ENCODE results near the gene DAD1. TPM values are rescaled to one million over a fixed set of nuclear protein-coding genes. Genes with fewer than 3 reads are reported as not detected.

Gene DAD1
- total RNA-seq, 1 experiment from 2014 or later = 258 TPM

GRCh38 chr14:22563987-22564386 lies 25.0 kb downstream of the DAD1 start:
- DNase-seq (no peak), ATAC-seq (no peak)
- intact Hi-C loops (cut with micrococcal nuclease) = no loop called here
- no peak for TF ChIP-seq EZH2 (IDR thresholded peaks at IDR 0.05; ENCODE audit: low read length, unreplicated experiment)
- TF ChIP-seq EZH2phosphoT487 (IDR thresholded peaks at IDR 0.05; ENCODE audit: borderline replicate concordance, low read length) = no peak
- no peak for TF ChIP-seq CTCF (conservative IDR thresholded peaks at IDR 0.05; ENCODE audit: low read depth, low read length)
- Histone ChIP-seq H3K9me3 (ENCODE audit: low read length) (no peaks in the 10 kb centered on the region), H4K20me1 (ENCODE audit: low read length) (no peaks in the 10 kb centered on the region), H3K27me3 (ENCODE audit: low read length) (no peaks in the 10 kb centered on the region), H3K9ac (ENCODE audit: low read length) (no peak overlapping the region), H3K9me2 (replicated peaks; ENCODE audit: low read length) (no peaks in the 10 kb centered on the region), H3K79me2 (ENCODE audit: low read length) (peaks cover 17% of the 10 kb centered on the region; the same call in 1 of the 2 replicates), H2AFZ (ENCODE audit: low read length) (no peak overlapping the region), H3F3A (ENCODE audit: low read length, unreplicated experiment) (no peaks in the 10 kb centered on the region), H3K36me3 (ENCODE audit: low read depth, low read length) (peaks cover 29% of the 10 kb centered on the region; the same call in 1 of the 2 replicates), H3K4me1 (ENCODE audit: insufficient read depth, low read length) (peaks cover 16% of the 10 kb centered on the region), H3K4me3 (ENCODE audit: low read length) (no peak overlapping the region), H3K27ac (ENCODE audit: low read length) (no peak overlapping the region), H3K4me2 (ENCODE audit: low read length) (no peak overlapping the region)
- no TSS peak for BruUV-seq (replicated peaks)
- CTCF ChIA-PET = no interaction called here
- POLR2A ChIA-PET (ENCODE audit: unreplicated experiment) = no interaction called here

DNA sequence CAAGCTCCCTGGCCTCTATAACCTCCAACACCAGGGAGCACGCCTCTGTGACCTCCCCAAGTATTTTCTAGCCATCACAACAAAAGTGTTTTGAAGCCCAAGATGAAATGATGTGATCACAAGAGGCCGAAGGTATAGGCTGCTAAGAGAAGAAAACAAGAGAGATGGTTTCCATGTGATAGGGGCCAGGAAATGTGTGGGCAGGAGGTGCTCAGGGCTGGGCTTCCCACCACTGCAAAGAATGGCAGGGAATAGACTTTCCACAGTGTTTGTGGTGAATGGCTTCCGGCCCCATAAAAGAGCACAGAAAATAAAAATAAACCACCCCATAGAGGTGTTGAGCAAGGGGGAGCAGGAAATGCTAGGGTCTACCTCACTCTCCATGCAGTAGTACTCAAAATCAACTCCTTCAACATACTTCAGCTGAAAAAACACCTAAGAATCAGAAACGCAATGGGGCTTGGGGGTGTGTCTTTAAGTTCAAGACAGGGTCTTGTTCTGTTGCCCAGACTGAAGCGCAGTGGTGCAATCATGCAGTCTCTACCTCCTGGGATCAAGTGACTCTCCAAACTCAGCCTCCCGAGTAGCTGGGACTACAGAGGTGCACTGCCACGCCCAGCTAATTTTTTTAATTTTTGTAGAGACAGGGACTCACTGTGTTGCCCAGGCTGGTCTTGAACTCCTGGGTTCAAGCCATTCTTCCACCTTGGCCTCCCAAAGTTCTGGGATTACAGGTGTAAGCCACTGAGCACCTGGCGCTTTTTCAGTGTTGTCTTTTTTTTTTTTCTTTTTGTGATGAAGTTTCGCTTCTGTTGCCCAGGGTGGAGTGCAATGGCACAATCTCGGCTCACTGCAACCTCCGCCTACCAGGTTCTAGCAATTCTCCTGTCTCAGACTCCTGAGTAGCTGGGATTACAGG lies 27.1 kb downstream of the DAD1 start:
- CTCF ChIA-PET = no interaction called here
- H3K27me3 ChIP-seq (ENCODE audit: low read length) = no peaks in the 10 kb centered on the region
- peaks cover 29% of the 10 kb centered on the region for H3K36me3 ChIP-seq (ENCODE audit: low read depth, low read length)
- no peak overlapping the region for H3K4me3 ChIP-seq (ENCODE audit: low read length)
- DNase-seq = no peak
- no peak for TF ChIP-seq EZH2 (IDR thresholded peaks at IDR 0.05; ENCODE audit: low read length, unreplicated experiment)
- TF ChIP-seq EZH2phosphoT487 (IDR thresholded peaks at IDR 0.05; ENCODE audit: borderline replicate concordance, low read length) = no peak
- no peak for TF ChIP-seq CTCF (conservative IDR thresholded peaks at IDR 0.05; ENCODE audit: low read depth, low read length)
- no peaks in the 10 kb centered on the region for H3K9me3 ChIP-seq (ENCODE audit: low read length)
- peaks cover 29% of the 10 kb centered on the region for H3K4me1 ChIP-seq (ENCODE audit: insufficient read depth, low read length)
- POLR2A ChIA-PET (ENCODE audit: unreplicated experiment) = no interaction called here
- no peaks in the 10 kb centered on the region for H4K20me1 ChIP-seq (ENCODE audit: low read length)
- BruUV-seq (replicated peaks) = no TSS peak
- H3K79me2 ChIP-seq (ENCODE audit: low read length) = no peaks in the 10 kb centered on the region
- intact Hi-C loops (cut with micrococcal nuclease) = no loop called here
- H3K9ac ChIP-seq (ENCODE audit: low read length) = no peak overlapping the region
- H3K9me2 ChIP-seq (replicated peaks; ENCODE audit: low read length) = no peaks in the 10 kb centered on the region
- H3K27ac ChIP-seq (ENCODE audit: low read length) = no peak overlapping the region
- no peak overlapping the region for H3K4me2 ChIP-seq (ENCODE audit: low read length)
- ATAC-seq = no peak
- H2AFZ ChIP-seq (ENCODE audit: low read length) = no peak overlapping the region
- H3F3A ChIP-seq (ENCODE audit: low read length, unreplicated experiment) = no peaks in the 10 kb centered on the region

DNA sequence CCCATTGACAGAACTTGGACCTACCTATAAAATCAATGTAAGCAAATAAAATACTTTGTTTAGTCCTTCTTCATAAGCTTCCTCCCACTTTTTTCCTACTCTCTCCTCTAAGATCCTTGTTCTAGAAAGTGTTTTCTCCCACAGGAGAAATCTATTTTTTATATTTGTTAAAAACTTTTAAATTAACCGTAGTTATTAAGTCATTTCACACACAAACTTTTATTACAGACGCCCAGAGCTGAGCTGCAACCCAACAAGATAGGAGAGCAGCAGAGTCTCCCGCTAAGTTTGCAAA lies 27.7 kb downstream of the DAD1 start:
- peaks cover 34% of the 10 kb centered on the region for H3K4me1 ChIP-seq (ENCODE audit: insufficient read depth, low read length)
- CTCF ChIA-PET = interaction anchor here (0.6 kb wide), 1 partner anchor 276 kb away, joined by 3 read pairs; no protein-coding TSS in a partner anchor

More for the DNA sequence above, 27.7 kb downstream of the DAD1 start:
- no peaks in the 10 kb centered on the region for H3K79me2 ChIP-seq (ENCODE audit: low read length)
- POLR2A ChIA-PET (ENCODE audit: unreplicated experiment) = no interaction called here
- BruUV-seq (replicated peaks) = no TSS peak
- H3K9me2 ChIP-seq (replicated peaks; ENCODE audit: low read length) = no peaks in the 10 kb centered on the region
- H4K20me1 ChIP-seq (ENCODE audit: low read length) = no peaks in the 10 kb centered on the region
- no peaks in the 10 kb centered on the region for H3K27me3 ChIP-seq (ENCODE audit: low read length)
- TF ChIP-seq EZH2phosphoT487 (IDR thresholded peaks at IDR 0.05; ENCODE audit: borderline replicate concordance, low read length) (no peak), CTCF (conservative IDR thresholded peaks at IDR 0.05; ENCODE audit: low read depth, low read length) (no peak), EZH2 (IDR thresholded peaks at IDR 0.05; ENCODE audit: low read length, unreplicated experiment) (no peak)
- no peak overlapping the region for H2AFZ ChIP-seq (ENCODE audit: low read length)
- DNase-seq = no peak
- ATAC-seq = no peak
- no peaks in the 10 kb centered on the region for H3F3A ChIP-seq (ENCODE audit: low read length, unreplicated experiment)
- H3K9me3 ChIP-seq (ENCODE audit: low read length) = no peaks in the 10 kb centered on the region
- intact Hi-C loops (cut with micrococcal nuclease) = no loop called here
- no peak overlapping the region for H3K4me3 ChIP-seq (ENCODE audit: low read length)
- H3K9ac ChIP-seq (ENCODE audit: low read length) = no peak overlapping the region
- peak overlapping the region; percentile 24; the same call in 1 of the 2 replicates for H3K4me2 ChIP-seq (ENCODE audit: low read length)
- H3K27ac ChIP-seq (ENCODE audit: low read length) = no peak overlapping the region
- H3K36me3 ChIP-seq (ENCODE audit: low read depth, low read length) = peaks cover 29% of the 10 kb centered on the region
